ENCODE measurements around the gene BORCS8. TPM values are rescaled to one million over a fixed set of nuclear protein-coding genes. Genes with fewer than 3 reads are reported as not detected.

The BORCS8 gene
- total and polyA plus RNA-seq, 2 of the 13 experiments (the other 11 are each of a cell fraction or from before 2014, with no cell fraction given): 9.6 to 13.3 TPM

DNA sequence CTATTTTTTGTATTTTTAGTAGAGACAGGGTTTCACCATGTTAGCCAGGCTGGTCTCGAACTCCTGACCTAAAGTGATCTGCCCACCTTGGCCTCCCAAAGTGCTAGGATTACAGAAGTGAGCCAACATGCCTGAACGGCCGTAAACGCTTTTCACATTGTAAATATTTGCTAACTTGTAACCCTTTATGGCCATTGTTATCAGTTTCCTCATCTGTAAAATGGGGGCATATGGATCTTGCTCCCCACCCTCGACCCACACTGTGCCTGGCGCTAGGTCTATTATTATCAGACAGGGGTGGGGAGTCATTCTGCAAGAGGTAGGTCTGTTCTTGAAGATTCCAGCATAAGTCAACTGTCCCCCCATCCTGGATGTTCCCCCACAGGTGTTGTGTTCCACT is 31.7 kb upstream of the BORCS8 start:
- Histone ChIP-seq H2AFZ (ENCODE audit: low read length) (no peak overlapping the region), H3K36me3 (replicated peaks in 1 of 2; ENCODE audit: control insufficient read depth in 1 of 2, insufficient read depth in 2 of 2, low read length in 2 of 2) (no peaks in the 10 kb centered on the region), H4K20me1 (ENCODE audit: insufficient read depth, low read length) (no peaks in the 10 kb centered on the region), H3K4me2 (ENCODE audit: low read depth, low read length) (no peak overlapping the region), H3K27ac (ENCODE audit: extremely low read length, insufficient read depth, low read length) (no peak overlapping the region), H3K4me1 (ENCODE audit: insufficient read depth, low read length) (peaks cover 31% of the 10 kb centered on the region), H3K27me3 (ENCODE audit: control insufficient read depth in 1 of 2, insufficient read depth in 2 of 2, low read length in 2 of 2) (peaks cover 6 to 36% of the 10 kb centered on the region in 2 experiments), H3K9me3 (ENCODE audit: low read length) (no peaks in the 10 kb centered on the region), H3K9ac (ENCODE audit: insufficient read depth, low read depth, low read length) (no peak overlapping the region), H3K4me3 (replicated peaks in 1 of 3; ENCODE audit: insufficient read depth in 1 of 3, low read depth in 2 of 3, low read length in 3 of 3) (no peak overlapping the region), H3K79me2 (ENCODE audit: insufficient read depth, low read length) (no peaks in the 10 kb centered on the region)
- DNase-seq (ENCODE audit: low spot score) (no peak), FAIRE-seq (no peak), ATAC-seq (no peak)
- CTCF ChIA-PET (ENCODE audit: low intra/inter-chr PET ratio, low total read pairs): no interaction called here
- intact Hi-C loops (cut with micrococcal nuclease; ENCODE audit: unreplicated experiment) (no loop called here), in situ Hi-C loops (cut with HindIII; ENCODE audit: extremely low pct_ligation_motif_present, low pct_unique_long_range_greater_than_20kb) (no loop called here)
- POLR2A ChIA-PET: no interaction called here
- BruUV-seq (replicated peaks): no TSS peak
- TF ChIP-seq ZMYM3 (CRISPR knock-in tag; IDR thresholded peaks at IDR 0.05) (peak; percentile 64; the same call in 1 of the 2 replicates), ZNF629 (CRISPR knock-in tag; conservative IDR thresholded peaks at IDR 0.05) (peak; percentile 83), SNAI1 (CRISPR knock-in tag; IDR thresholded peaks at IDR 0.05; ENCODE audit: borderline replicate concordance) (no peak)
- 17% methylated on average over 6 of the region's 6 CpGs for WGBS (ENCODE audit: low lambda C conversion rate)

DNA sequence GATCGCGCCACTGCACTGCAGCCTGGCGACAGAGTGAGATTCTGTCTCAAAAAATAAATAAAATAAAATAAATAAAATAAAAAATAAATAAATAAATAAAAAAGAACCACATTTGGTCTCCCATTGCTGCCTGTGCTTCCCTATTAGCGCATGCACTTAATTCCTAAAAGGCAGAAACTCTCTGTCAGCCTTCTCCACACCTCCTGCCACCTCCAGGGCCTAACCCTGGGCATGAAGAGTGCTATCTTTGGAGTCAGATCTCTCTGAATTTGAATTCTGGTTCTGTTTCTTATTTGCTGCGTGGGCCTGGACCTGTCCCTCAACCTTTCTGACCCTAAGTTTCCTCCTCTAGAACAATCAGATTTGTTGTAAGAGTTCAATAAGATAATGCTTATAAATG is 31.1 kb upstream of the BORCS8 start:
- Histone ChIP-seq H3K9ac (ENCODE audit: insufficient read depth, low read depth, low read length) (no peak overlapping the region), H3K27ac (ENCODE audit: extremely low read length, insufficient read depth, low read length) (no peak overlapping the region), H3K4me1 (ENCODE audit: insufficient read depth, low read length) (peaks cover 25% of the 10 kb centered on the region), H4K20me1 (ENCODE audit: insufficient read depth, low read length) (no peaks in the 10 kb centered on the region), H3K4me2 (ENCODE audit: low read depth, low read length) (no peak overlapping the region), H2AFZ (ENCODE audit: low read length) (no peak overlapping the region), H3K36me3 (replicated peaks in 1 of 2; ENCODE audit: control insufficient read depth in 1 of 2, insufficient read depth in 2 of 2, low read length in 2 of 2) (no peaks in the 10 kb centered on the region), H3K9me3 (ENCODE audit: low read length) (no peaks in the 10 kb centered on the region), H3K79me2 (ENCODE audit: insufficient read depth, low read length) (no peaks in the 10 kb centered on the region), H3K27me3 (ENCODE audit: control insufficient read depth in 1 of 2, insufficient read depth in 2 of 2, low read length in 2 of 2) (peaks cover 4 to 30% of the 10 kb centered on the region in 2 experiments), H3K4me3 (replicated peaks in 1 of 3; ENCODE audit: insufficient read depth in 1 of 3, low read depth in 2 of 3, low read length in 3 of 3) (no peak overlapping the region)
- no TSS peak for BruUV-seq (replicated peaks)
- intact Hi-C loops (cut with micrococcal nuclease; ENCODE audit: unreplicated experiment) (no loop called here), in situ Hi-C loops (cut with HindIII; ENCODE audit: extremely low pct_ligation_motif_present, low pct_unique_long_range_greater_than_20kb) (no loop called here)
- DNase-seq (ENCODE audit: low spot score) (no peak), FAIRE-seq (no peak), ATAC-seq (no peak)
- POLR2A ChIA-PET: no interaction called here
- CTCF ChIA-PET (ENCODE audit: low intra/inter-chr PET ratio, low total read pairs): no interaction called here
- WGBS (ENCODE audit: low lambda C conversion rate): 74% methylated on average over 5 of the region's 5 CpGs
- TF ChIP-seq SP5 (CRISPR knock-in tag; IDR thresholded peaks at IDR 0.05; ENCODE audit: borderline replicate concordance, low read depth) (no peak), SKI (IDR thresholded peaks at IDR 0.05; ENCODE audit: partially characterized antibody) (no peak), MIER3 (CRISPR knock-in tag; IDR thresholded peaks at IDR 0.05; ENCODE audit: borderline replicate concordance) (no peak), GFI1 (CRISPR knock-in tag; IDR thresholded peaks at IDR 0.05; ENCODE audit: borderline replicate concordance) (no peak), TAF1 (CRISPR knock-in tag; IDR thresholded peaks at IDR 0.05) (no peak), HES4 (CRISPR knock-in tag; IDR thresholded peaks at IDR 0.05; ENCODE audit: borderline replicate concordance) (no peak), ZNF326 (CRISPR knock-in tag; IDR thresholded peaks at IDR 0.05; ENCODE audit: borderline replicate concordance) (no peak), XBP1 (CRISPR knock-in tag; IDR thresholded peaks at IDR 0.05) (no peak), ZNF317 (CRISPR knock-in tag; IDR thresholded peaks at IDR 0.05) (no peak), SOX6 (IDR thresholded peaks at IDR 0.05) (no peak), SOX6 (CRISPR knock-in tag; IDR thresholded peaks at IDR 0.05) (no peak), ZNF207 (IDR thresholded peaks at IDR 0.05; ENCODE audit: borderline replicate concordance) (no peak), ZNF331 (CRISPR knock-in tag; IDR thresholded peaks at IDR 0.05) (no peak)
- TF ChIP-seq, protein P1, sequence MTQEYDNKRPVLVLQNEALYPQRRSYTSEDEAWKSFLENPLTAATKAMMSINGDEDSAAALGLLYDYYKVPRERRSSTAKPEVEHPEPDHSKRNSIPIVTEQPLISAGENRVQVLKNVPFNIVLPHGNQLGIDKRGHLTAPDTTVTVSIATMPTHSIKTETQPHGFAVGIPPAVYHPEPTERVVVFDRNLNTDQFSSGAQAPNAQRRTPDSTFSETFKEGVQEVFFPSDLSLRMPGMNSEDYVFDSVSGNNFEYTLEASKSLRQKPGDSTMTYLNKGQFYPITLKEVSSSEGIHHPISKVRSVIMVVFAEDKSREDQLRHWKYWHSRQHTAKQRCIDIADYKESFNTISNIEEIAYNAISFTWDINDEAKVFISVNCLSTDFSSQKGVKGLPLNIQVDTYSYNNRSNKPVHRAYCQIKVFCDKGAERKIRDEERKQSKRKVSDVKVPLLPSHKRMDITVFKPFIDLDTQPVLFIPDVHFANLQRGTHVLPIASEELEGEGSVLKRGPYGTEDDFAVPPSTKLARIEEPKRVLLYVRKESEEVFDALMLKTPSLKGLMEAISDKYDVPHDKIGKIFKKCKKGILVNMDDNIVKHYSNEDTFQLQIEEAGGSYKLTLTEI (CRISPR knock-in tag; conservative IDR thresholded peaks at IDR 0.05): no peak
- TF ChIP-seq, protein P2, sequence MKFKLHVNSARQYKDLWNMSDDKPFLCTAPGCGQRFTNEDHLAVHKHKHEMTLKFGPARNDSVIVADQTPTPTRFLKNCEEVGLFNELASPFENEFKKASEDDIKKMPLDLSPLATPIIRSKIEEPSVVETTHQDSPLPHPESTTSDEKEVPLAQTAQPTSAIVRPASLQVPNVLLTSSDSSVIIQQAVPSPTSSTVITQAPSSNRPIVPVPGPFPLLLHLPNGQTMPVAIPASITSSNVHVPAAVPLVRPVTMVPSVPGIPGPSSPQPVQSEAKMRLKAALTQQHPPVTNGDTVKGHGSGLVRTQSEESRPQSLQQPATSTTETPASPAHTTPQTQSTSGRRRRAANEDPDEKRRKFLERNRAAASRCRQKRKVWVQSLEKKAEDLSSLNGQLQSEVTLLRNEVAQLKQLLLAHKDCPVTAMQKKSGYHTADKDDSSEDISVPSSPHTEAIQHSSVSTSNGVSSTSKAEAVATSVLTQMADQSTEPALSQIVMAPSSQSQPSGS (CRISPR knock-in tag; IDR thresholded peaks at IDR 0.05): no peak
